OCI-LY3 (cell line): Measurements from ENCODE around the gene NRAP.

Source experiments
- EZH2phosphoT487 ChIP-seq: fragments of 200-600 bp; shearing (Covaris generic); IDR thresholded peaks from 2 replicates; pipeline ENCODE4 v1.6.1; 2018; ENCODE audit warnings: antibody characterized with exemption, mixed run types, low read depth
- TF ChIP-seq, protein P1 (sequence below): fragments of 200-600, 300-600 bp; sonication (generic); IDR thresholded peaks from 2 replicates; pipeline ENCODE4 v1.5.1; 2014; ENCODE audit warnings: antibody characterized with exemption, low read length, low read depth

DNA sequence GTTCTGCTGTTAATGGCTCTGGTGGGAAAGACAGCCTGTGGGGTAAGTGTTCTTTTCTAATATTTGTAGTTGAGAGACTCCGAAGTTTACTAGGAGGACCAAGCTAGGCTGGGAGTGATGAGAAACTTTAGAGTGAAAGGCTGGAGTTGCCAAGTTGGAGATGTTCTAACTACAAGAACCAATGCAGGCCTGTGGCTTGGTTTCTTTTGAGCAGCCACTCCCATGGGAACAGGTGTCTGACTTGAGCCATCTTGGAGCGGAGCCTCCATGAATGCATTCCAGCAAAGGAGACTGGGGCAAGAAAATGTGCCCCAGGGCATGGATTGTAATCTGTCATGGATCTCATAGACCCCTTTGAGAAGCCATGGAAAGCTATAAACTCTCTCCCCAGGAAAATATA, 110.7 kb downstream of the NRAP start:
- TF ChIP-seq, protein P1, sequence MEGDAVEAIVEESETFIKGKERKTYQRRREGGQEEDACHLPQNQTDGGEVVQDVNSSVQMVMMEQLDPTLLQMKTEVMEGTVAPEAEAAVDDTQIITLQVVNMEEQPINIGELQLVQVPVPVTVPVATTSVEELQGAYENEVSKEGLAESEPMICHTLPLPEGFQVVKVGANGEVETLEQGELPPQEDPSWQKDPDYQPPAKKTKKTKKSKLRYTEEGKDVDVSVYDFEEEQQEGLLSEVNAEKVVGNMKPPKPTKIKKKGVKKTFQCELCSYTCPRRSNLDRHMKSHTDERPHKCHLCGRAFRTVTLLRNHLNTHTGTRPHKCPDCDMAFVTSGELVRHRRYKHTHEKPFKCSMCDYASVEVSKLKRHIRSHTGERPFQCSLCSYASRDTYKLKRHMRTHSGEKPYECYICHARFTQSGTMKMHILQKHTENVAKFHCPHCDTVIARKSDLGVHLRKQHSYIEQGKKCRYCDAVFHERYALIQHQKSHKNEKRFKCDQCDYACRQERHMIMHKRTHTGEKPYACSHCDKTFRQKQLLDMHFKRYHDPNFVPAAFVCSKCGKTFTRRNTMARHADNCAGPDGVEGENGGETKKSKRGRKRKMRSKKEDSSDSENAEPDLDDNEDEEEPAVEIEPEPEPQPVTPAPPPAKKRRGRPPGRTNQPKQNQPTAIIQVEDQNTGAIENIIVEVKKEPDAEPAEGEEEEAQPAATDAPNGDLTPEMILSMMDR = no peak
- no peak for TF ChIP-seq EZH2phosphoT487
